ENCODE data around the gene HEMGN. TPM values are rescaled to one million over a fixed set of nuclear protein-coding genes. Genes with fewer than 3 reads are reported as not detected.

Gene HEMGN
- total RNA-seq, 1 donor from 2014 or later: not detected

- no peak for TF ChIP-seq CTCF (IDR thresholded peaks at IDR 0.05; ENCODE audit: insufficient read depth, low read length, poor library complexity, severe bottlenecking)
- H3K36me3 ChIP-seq (ENCODE audit: control insufficient read depth, insufficient read depth, low read length): no peaks in the 10 kb centered on the region
- DNase-seq (ENCODE audit: low read depth): no peak
- H3K27me3 ChIP-seq (ENCODE audit: control insufficient read depth, insufficient read depth, low read length): peaks cover 13% of the 10 kb centered on the region
- no peak overlapping the region for H3K4me3 ChIP-seq (ENCODE audit: low read depth, low read length)
These were observed 2.7 kb downstream of the HEMGN start for GRCh38 chr9:97935276-97935675.

- TF ChIP-seq CTCF (IDR thresholded peaks at IDR 0.05; ENCODE audit: insufficient read depth, low read length, poor library complexity, severe bottlenecking): no peak
- Histone ChIP-seq H3K27me3 (ENCODE audit: control insufficient read depth, insufficient read depth, low read length) (peaks cover 13% of the 10 kb centered on the region), H3K36me3 (ENCODE audit: control insufficient read depth, insufficient read depth, low read length) (no peaks in the 10 kb centered on the region), H3K4me3 (ENCODE audit: low read depth, low read length) (no peak overlapping the region)
- DNase-seq (ENCODE audit: low read depth): no peak
These were observed 3.5 kb downstream of the HEMGN start for GRCh38 chr9:97934321-97935115.

- DNase-seq (ENCODE audit: low read depth): no peak
- no peak overlapping the region for H3K4me3 ChIP-seq (ENCODE audit: low read depth, low read length)
- H3K36me3 ChIP-seq (ENCODE audit: control insufficient read depth, insufficient read depth, low read length): no peaks in the 10 kb centered on the region
- peaks cover 13% of the 10 kb centered on the region for H3K27me3 ChIP-seq (ENCODE audit: control insufficient read depth, insufficient read depth, low read length)
- no peak for TF ChIP-seq CTCF (IDR thresholded peaks at IDR 0.05; ENCODE audit: insufficient read depth, low read length, poor library complexity, severe bottlenecking)
These were observed 4.5 kb downstream of the HEMGN start for GRCh38 chr9:97933297-97933998.

- Histone ChIP-seq H3K4me3 (ENCODE audit: low read depth, low read length) (no peak overlapping the region), H3K27me3 (ENCODE audit: control insufficient read depth, insufficient read depth, low read length) (peaks cover 14% of the 10 kb centered on the region), H3K36me3 (ENCODE audit: control insufficient read depth, insufficient read depth, low read length) (no peaks in the 10 kb centered on the region)
- TF ChIP-seq CTCF (IDR thresholded peaks at IDR 0.05; ENCODE audit: insufficient read depth, low read length, poor library complexity, severe bottlenecking): no peak
- no peak for DNase-seq (ENCODE audit: low read depth)
These were observed 7.0 kb downstream of the HEMGN start for GRCh38 chr9:97930972-97931371.

- H3K27me3 ChIP-seq (ENCODE audit: control insufficient read depth, insufficient read depth, low read length): peaks cover 8% of the 10 kb centered on the region
- no peak for TF ChIP-seq CTCF (IDR thresholded peaks at IDR 0.05; ENCODE audit: insufficient read depth, low read length, poor library complexity, severe bottlenecking)
- no peak for DNase-seq (ENCODE audit: low read depth)
- no peaks in the 10 kb centered on the region for H3K36me3 ChIP-seq (ENCODE audit: control insufficient read depth, insufficient read depth, low read length)
- H3K4me3 ChIP-seq (ENCODE audit: low read depth, low read length): no peak overlapping the region
These were observed 8.9 kb downstream of the HEMGN start for GRCh38 chr9:97928986-97929604.
